ENCODE data around the gene TAF1D.

TAF1D gene

GRCh38 chr11:93715797-93716396, 25.4 kb downstream of the TAF1D start:
- FAIRE-seq: no peak
- no peak for TF ChIP-seq POLR2AphosphoS5 (IDR thresholded peaks at IDR 0.05; ENCODE audit: low read depth, low read length)
- no peak for TF ChIP-seq POLR2A (IDR thresholded peaks at IDR 0.05; ENCODE audit: low read depth, low read length)
- TF ChIP-seq TAF1 (IDR thresholded peaks at IDR 0.05; ENCODE audit: borderline replicate concordance, low read depth, low read length): no peak

GRCh38 chr11:93712678-93713077, 28.6 kb downstream of the TAF1D start:
- FAIRE-seq (no peak), DNase-seq (ENCODE audit: insufficient read length) (no peak)
- TF ChIP-seq TAF1 (IDR thresholded peaks at IDR 0.05; ENCODE audit: borderline replicate concordance, low read depth, low read length) (no peak), POLR2AphosphoS5 (IDR thresholded peaks at IDR 0.05; ENCODE audit: low read depth, low read length) (no peak), POLR2A (IDR thresholded peaks at IDR 0.05; ENCODE audit: low read depth, low read length) (no peak)

More at GRCh38 chr11:93715797-93716396, 25.4 kb downstream of the TAF1D start:
- no peak for DNase-seq (ENCODE audit: insufficient read length)

- FAIRE-seq (peak; percentile 68), DNase-seq (ENCODE audit: insufficient read length) (no peak)
- TF ChIP-seq POLR2A (IDR thresholded peaks at IDR 0.05; ENCODE audit: low read depth, low read length): no peak
- TF ChIP-seq TAF1 (IDR thresholded peaks at IDR 0.05; ENCODE audit: borderline replicate concordance, low read depth, low read length): no peak
- TF ChIP-seq POLR2AphosphoS5 (IDR thresholded peaks at IDR 0.05; ENCODE audit: low read depth, low read length): no peak
These were observed 31.1 kb downstream of the TAF1D start for GRCh38 chr11:93710239-93710638.

DNA sequence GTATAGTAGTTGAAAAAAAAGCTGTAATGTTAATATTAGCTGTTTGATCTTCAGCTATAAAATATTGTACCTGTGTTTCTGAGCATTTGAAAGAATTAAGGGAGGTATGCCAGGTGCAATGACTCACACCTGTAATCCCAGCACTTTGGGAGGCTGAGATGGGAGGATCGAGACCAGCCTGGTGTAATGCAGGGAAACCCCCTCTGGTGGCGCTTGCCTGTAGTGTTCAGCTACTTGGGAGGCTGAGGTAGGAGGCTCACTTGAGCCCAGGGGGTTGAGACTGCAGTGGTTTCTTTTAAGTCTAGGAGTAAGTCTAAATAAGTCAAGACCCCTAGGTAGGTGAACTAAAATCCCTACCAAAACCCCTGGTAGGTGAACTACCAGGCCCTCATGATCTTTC, 37.1 kb downstream of the TAF1D start:
- FAIRE-seq: no peak
- no peak for DNase-seq (ENCODE audit: insufficient read length)
- TF ChIP-seq TAF1 (IDR thresholded peaks at IDR 0.05; ENCODE audit: borderline replicate concordance, low read depth, low read length): no peak
- TF ChIP-seq POLR2AphosphoS5 (IDR thresholded peaks at IDR 0.05; ENCODE audit: low read depth, low read length): no peak
- no peak for TF ChIP-seq POLR2A (IDR thresholded peaks at IDR 0.05; ENCODE audit: low read depth, low read length)

GRCh38 chr11:93700830-93701229, 40.5 kb downstream of the TAF1D start:
- FAIRE-seq: no peak
- no peak for TF ChIP-seq TAF1 (IDR thresholded peaks at IDR 0.05; ENCODE audit: borderline replicate concordance, low read depth, low read length)
- TF ChIP-seq POLR2A (IDR thresholded peaks at IDR 0.05; ENCODE audit: low read depth, low read length): no peak
- no peak for TF ChIP-seq POLR2AphosphoS5 (IDR thresholded peaks at IDR 0.05; ENCODE audit: low read depth, low read length)
- no peak for DNase-seq (ENCODE audit: insufficient read length)

DNA sequence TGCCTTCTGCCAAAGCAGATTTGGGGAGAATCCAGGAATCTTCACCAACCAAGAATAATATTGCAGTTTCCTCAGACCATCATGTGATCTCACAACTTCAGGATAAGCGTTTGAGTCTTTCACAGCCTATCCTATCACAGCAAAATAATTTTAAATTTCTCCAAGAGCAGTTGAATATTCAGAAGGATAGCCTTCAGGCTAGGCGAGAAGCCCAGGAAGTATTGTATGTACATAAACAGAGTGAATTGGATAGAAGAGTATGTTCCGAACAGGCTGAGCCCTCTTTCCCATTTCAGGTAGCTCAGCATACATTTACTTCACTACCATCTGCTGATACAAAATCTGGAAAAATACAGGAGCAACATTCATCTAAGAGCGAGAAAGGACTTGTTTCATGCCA, 43.7 kb downstream of the TAF1D start:
- no peak for DNase-seq (ENCODE audit: insufficient read length)
- no peak for FAIRE-seq
- TF ChIP-seq POLR2A (IDR thresholded peaks at IDR 0.05; ENCODE audit: low read depth, low read length): no peak
- TF ChIP-seq POLR2AphosphoS5 (IDR thresholded peaks at IDR 0.05; ENCODE audit: low read depth, low read length): no peak
- TF ChIP-seq TAF1 (IDR thresholded peaks at IDR 0.05; ENCODE audit: borderline replicate concordance, low read depth, low read length): no peak

- no peak for FAIRE-seq
These were observed 46.7 kb downstream of the TAF1D start for GRCh38 chr11:93694557-93694956.

DNA sequence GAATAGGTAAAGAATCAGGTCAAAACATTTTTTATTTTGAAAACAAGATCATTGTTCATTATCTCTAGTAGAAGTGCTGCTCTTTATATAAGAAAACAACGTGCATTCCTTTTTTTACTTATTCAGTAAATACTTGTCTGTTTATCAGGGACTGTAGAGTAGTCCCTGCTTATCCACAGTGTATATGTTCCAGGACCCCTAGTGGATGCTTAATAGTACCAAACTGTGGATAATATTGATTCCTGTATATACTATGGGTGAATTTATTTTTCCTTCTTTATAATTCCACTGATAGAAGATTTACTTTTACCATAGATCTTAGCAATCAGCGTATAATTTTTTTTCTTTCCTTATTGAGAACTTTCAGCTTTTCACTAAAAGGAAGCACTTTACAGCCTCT, 47.2 kb downstream of the TAF1D start:
- FAIRE-seq (no peak), DNase-seq (ENCODE audit: insufficient read length) (no peak)
- TF ChIP-seq TAF1 (IDR thresholded peaks at IDR 0.05; ENCODE audit: borderline replicate concordance, low read depth, low read length): no peak
- TF ChIP-seq POLR2AphosphoS5 (IDR thresholded peaks at IDR 0.05; ENCODE audit: low read depth, low read length): no peak
- TF ChIP-seq POLR2A (IDR thresholded peaks at IDR 0.05; ENCODE audit: low read depth, low read length): no peak

More at GRCh38 chr11:93694557-93694956, 46.7 kb downstream of the TAF1D start:
- TF ChIP-seq TAF1 (IDR thresholded peaks at IDR 0.05; ENCODE audit: borderline replicate concordance, low read depth, low read length) (no peak), POLR2A (IDR thresholded peaks at IDR 0.05; ENCODE audit: low read depth, low read length) (no peak), POLR2AphosphoS5 (IDR thresholded peaks at IDR 0.05; ENCODE audit: low read depth, low read length) (no peak)
- no peak for DNase-seq (ENCODE audit: insufficient read length)

- DNase-seq (ENCODE audit: insufficient read length) (no peak), FAIRE-seq (peak; percentile 70)
- TF ChIP-seq POLR2A (IDR thresholded peaks at IDR 0.05; ENCODE audit: low read depth, low read length) (no peak), POLR2AphosphoS5 (IDR thresholded peaks at IDR 0.05; ENCODE audit: low read depth, low read length) (no peak), TAF1 (IDR thresholded peaks at IDR 0.05; ENCODE audit: borderline replicate concordance, low read depth, low read length) (no peak)
These were observed 52.1 kb downstream of the TAF1D start for GRCh38 chr11:93689240-93689639.

GRCh38 chr11:93686812-93687211, 54.5 kb downstream of the TAF1D start:
- FAIRE-seq (peak; percentile 27), DNase-seq (ENCODE audit: insufficient read length) (no peak)
- TF ChIP-seq POLR2A (IDR thresholded peaks at IDR 0.05; ENCODE audit: low read depth, low read length) (no peak), TAF1 (IDR thresholded peaks at IDR 0.05; ENCODE audit: borderline replicate concordance, low read depth, low read length) (no peak), POLR2AphosphoS5 (IDR thresholded peaks at IDR 0.05; ENCODE audit: low read depth, low read length) (no peak)

DNA sequence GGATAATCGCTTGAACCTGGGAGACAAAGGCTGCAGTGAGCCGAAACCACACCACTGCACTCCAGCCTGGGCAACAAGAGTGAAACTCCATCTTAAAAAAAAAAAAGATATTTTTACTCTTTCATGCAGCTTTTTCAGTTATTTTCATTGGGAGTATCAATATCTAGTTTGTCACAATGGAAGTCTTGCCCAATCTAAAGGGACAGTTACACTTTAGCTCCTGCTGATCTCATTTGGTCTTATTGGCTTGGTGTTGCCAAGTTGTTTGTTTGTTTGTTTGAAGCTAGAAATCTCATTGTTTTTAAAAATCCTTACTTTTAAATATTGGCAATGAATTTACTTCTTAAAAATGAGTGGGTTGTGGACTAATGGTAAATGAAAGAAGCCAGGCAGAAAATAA, 55.1 kb downstream of the TAF1D start:
- TF ChIP-seq POLR2A (IDR thresholded peaks at IDR 0.05; ENCODE audit: low read depth, low read length): no peak
- TF ChIP-seq TAF1 (IDR thresholded peaks at IDR 0.05; ENCODE audit: borderline replicate concordance, low read depth, low read length): no peak
- no peak for TF ChIP-seq POLR2AphosphoS5 (IDR thresholded peaks at IDR 0.05; ENCODE audit: low read depth, low read length)
- FAIRE-seq (no peak), DNase-seq (ENCODE audit: insufficient read length) (no peak)

Data from GM12892 (cell line).